ENCODE results near the gene FHIP1A.

DNA sequence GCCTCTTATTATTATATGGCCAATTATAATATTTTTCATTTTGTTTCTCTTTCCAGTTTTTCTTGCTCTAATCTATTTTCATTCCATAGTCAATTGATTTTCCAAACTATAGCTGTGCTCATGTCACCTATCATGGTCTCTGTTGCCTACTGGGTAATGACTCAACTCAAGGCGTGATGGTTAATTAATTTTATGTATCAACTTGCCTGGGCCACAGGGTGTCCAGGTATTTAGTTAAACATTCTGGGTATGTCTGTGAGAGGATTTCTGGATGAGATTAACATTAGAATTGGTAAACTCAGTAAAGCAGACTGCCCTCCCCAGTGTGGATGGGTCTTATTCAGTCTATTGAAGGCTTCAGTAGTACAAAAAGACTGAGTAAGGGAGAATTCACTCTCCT is 9.9 kb downstream of the FHIP1A start:
- TF ChIP-seq, protein P1, sequence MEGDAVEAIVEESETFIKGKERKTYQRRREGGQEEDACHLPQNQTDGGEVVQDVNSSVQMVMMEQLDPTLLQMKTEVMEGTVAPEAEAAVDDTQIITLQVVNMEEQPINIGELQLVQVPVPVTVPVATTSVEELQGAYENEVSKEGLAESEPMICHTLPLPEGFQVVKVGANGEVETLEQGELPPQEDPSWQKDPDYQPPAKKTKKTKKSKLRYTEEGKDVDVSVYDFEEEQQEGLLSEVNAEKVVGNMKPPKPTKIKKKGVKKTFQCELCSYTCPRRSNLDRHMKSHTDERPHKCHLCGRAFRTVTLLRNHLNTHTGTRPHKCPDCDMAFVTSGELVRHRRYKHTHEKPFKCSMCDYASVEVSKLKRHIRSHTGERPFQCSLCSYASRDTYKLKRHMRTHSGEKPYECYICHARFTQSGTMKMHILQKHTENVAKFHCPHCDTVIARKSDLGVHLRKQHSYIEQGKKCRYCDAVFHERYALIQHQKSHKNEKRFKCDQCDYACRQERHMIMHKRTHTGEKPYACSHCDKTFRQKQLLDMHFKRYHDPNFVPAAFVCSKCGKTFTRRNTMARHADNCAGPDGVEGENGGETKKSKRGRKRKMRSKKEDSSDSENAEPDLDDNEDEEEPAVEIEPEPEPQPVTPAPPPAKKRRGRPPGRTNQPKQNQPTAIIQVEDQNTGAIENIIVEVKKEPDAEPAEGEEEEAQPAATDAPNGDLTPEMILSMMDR (IDR thresholded peaks at IDR 0.05; ENCODE audit: insufficient read depth, low read depth, low read length): no peak
- no peak for TF ChIP-seq EZH2 (IDR thresholded peaks at IDR 0.05; ENCODE audit: insufficient read depth, low read length)

All from astrocyte (in vitro differentiated cells and primary cell).